Retinal pigment epithelial cell (primary cell): Measurements from ENCODE around the gene PLEKHA5.

Experiments used
- DNase-seq: peaks from one replicate; pipeline ENCODE4 v3.0.0-alpha.2; 2010; ENCODE audit warnings: low read depth
- H3K4me3 ChIP-seq: 2 replicates; pipeline ENCODE4 v1.5.1; 2011; ENCODE audit warnings: mild to moderate bottlenecking, low read length, control low read depth, moderate library complexity
- CTCF ChIP-seq: conservative IDR thresholded peaks from 2 replicates; pipeline ENCODE4 v1.5.1; 2011; ENCODE audit warnings: low read depth, low read length, control low read depth, inconsistent platforms

PLEKHA5 gene

GRCh38 chr12:19200261-19200660 is 70.7 kb downstream of the PLEKHA5 start:
- no peak for DNase-seq
- H3K4me3 ChIP-seq, result no peak overlapping the region
- no peak for TF ChIP-seq CTCF

- no peak overlapping the region for H3K4me3 ChIP-seq
- DNase-seq, result no peak
- TF ChIP-seq CTCF, result no peak
These were observed 72.1 kb downstream of the PLEKHA5 start for GRCh38 chr12:19201661-19202060.

- no peak overlapping the region for H3K4me3 ChIP-seq
- TF ChIP-seq CTCF, result no peak
- DNase-seq, result no peak
These were observed 73.5 kb downstream of the PLEKHA5 start for GRCh38 chr12:19203013-19203412.

GRCh38 chr12:19203539-19204506 is 74.3 kb downstream of the PLEKHA5 start:
- no peak for TF ChIP-seq CTCF
- H3K4me3 ChIP-seq, result no peak overlapping the region
- DNase-seq, result no peak

GRCh38 chr12:19205120-19205519 is 75.6 kb downstream of the PLEKHA5 start:
- no peak for DNase-seq
- H3K4me3 ChIP-seq, result peak overlapping the region; percentile 4
- TF ChIP-seq CTCF, result no peak

GRCh38 chr12:19206493-19207077 is 77.1 kb downstream of the PLEKHA5 start:
- DNase-seq, result no peak
- no peak overlapping the region for H3K4me3 ChIP-seq
- no peak for TF ChIP-seq CTCF

GRCh38 chr12:19208456-19208855 is 78.9 kb downstream of the PLEKHA5 start:
- H3K4me3 ChIP-seq, result no peak overlapping the region
- no peak for TF ChIP-seq CTCF

More at GRCh38 chr12:19208456-19208855, 78.9 kb downstream of the PLEKHA5 start:
- no peak for DNase-seq
